Mucosa of rectum (tissue), 2 donors: ENCODE measurements around the gene ZBTB16.

ENCODE experiments used
- H3K27ac ChIP-seq, 2 donors: one replicate each; pipeline ENCODE4 v1.7.0; 2013; ENCODE audit warnings: inconsistent platforms in 2 of 2, low read depth in 2 of 2, low read length in 2 of 2
- H3K27me3 ChIP-seq, 2 donors: one replicate each; pipeline ENCODE4 v1.7.0; 2013; ENCODE audit warnings: low read length in 2 of 2; ENCODE audit not compliant: control insufficient read depth in 2 of 2, insufficient read depth in 2 of 2
- H3K36me3 ChIP-seq, 2 donors: one replicate each; pipeline ENCODE4 v1.7.0; 2013; ENCODE audit warnings: low read length in 2 of 2; ENCODE audit not compliant: control insufficient read depth in 2 of 2, insufficient read depth in 2 of 2
- H3K4me1 ChIP-seq, 2 donors: one replicate each; pipeline ENCODE4 v1.7.0; 2013; ENCODE audit warnings: low read length in 2 of 2, mild to moderate bottlenecking in 1 of 2; ENCODE audit not compliant: control insufficient read depth in 2 of 2, insufficient read depth in 2 of 2
- H3K4me3 ChIP-seq, 2 donors: one replicate each; pipeline ENCODE4 v1.7.0; 2013; ENCODE audit warnings: low read length in 2 of 2
- H3K9ac ChIP-seq, 2 donors: one replicate each; pipeline ENCODE4 v1.7.0; 2013; ENCODE audit warnings: low read length in 2 of 2, low read depth in 1 of 2, mild to moderate bottlenecking in 1 of 2
- H3K9me3 ChIP-seq, 2 donors: one replicate each; pipeline ENCODE4 v1.7.0; 2013; ENCODE audit warnings: low read length in 2 of 2; ENCODE audit not compliant: control insufficient read depth in 2 of 2
- donor health status: healthy.
- donor health status: Normal muscosa, but diverticular disease.

Gene ZBTB16

GRCh38 chr11:114218508-114218907 is 159.0 kb downstream of the ZBTB16 start:
- H3K9ac ChIP-seq: no peak overlapping the region
- H3K27ac ChIP-seq: no peak overlapping the region
- no peaks in the 10 kb centered on the region for H3K9me3 ChIP-seq
- no peaks in the 10 kb centered on the region for H3K27me3 ChIP-seq
- H3K4me1 ChIP-seq: peaks cover 0 to 2% of the 10 kb centered on the region in 2 donors
- H3K36me3 ChIP-seq: no peaks in the 10 kb centered on the region
- no peak overlapping the region for H3K4me3 ChIP-seq

- no peaks in the 10 kb centered on the region for H3K27me3 ChIP-seq
- H3K9me3 ChIP-seq: no peaks in the 10 kb centered on the region
- no peaks in the 10 kb centered on the region for H3K36me3 ChIP-seq
- H3K4me1 ChIP-seq: peaks cover 0 to 2% of the 10 kb centered on the region in 2 donors
- no peak overlapping the region for H3K27ac ChIP-seq
- no peak overlapping the region for H3K4me3 ChIP-seq
- H3K9ac ChIP-seq: no peak overlapping the region
Observed at GRCh38 chr11:114219559-114220349, 160.2 kb downstream of the ZBTB16 start.

GRCh38 chr11:114221037-114221436 is 161.5 kb downstream of the ZBTB16 start:
- H3K27me3 ChIP-seq: no peaks in the 10 kb centered on the region
- H3K36me3 ChIP-seq: no peaks in the 10 kb centered on the region
- no peaks in the 10 kb centered on the region for H3K9me3 ChIP-seq
- no peak overlapping the region for H3K4me3 ChIP-seq
- H3K27ac ChIP-seq: no peak overlapping the region
- no peak overlapping the region for H3K9ac ChIP-seq
- H3K4me1 ChIP-seq: peaks cover 0 to 2% of the 10 kb centered on the region in 2 donors

GRCh38 chr11:114225661-114226060 is 166.2 kb downstream of the ZBTB16 start:
- H3K9ac ChIP-seq: no peak overlapping the region
- no peaks in the 10 kb centered on the region for H3K36me3 ChIP-seq
- H3K9me3 ChIP-seq: no peaks in the 10 kb centered on the region
- H3K27ac ChIP-seq: no peak overlapping the region
- H3K4me1 ChIP-seq: no peaks in the 10 kb centered on the region
- H3K27me3 ChIP-seq: peaks cover 0 to 2% of the 10 kb centered on the region in 2 donors
- no peak overlapping the region for H3K4me3 ChIP-seq

- no peaks in the 10 kb centered on the region for H3K36me3 ChIP-seq
- no peaks in the 10 kb centered on the region for H3K4me1 ChIP-seq
- no peaks in the 10 kb centered on the region for H3K9me3 ChIP-seq
- no peak overlapping the region for H3K4me3 ChIP-seq
- H3K27me3 ChIP-seq: peaks cover 0 to 2% of the 10 kb centered on the region in 2 donors
- no peak overlapping the region for H3K27ac ChIP-seq
- H3K9ac ChIP-seq: no peak overlapping the region
Observed at GRCh38 chr11:114226356-114226755, 166.8 kb downstream of the ZBTB16 start.

GRCh38 chr11:114228435-114229411 is 169.2 kb downstream of the ZBTB16 start:
- H3K27me3 ChIP-seq: peaks cover 0 to 2% of the 10 kb centered on the region in 2 donors
- no peaks in the 10 kb centered on the region for H3K9me3 ChIP-seq
- peak overlapping the region in 1 of 2 donors; percentile 32 for H3K27ac ChIP-seq
- no peaks in the 10 kb centered on the region for H3K4me1 ChIP-seq
- H3K9ac ChIP-seq: no peak overlapping the region
- no peaks in the 10 kb centered on the region for H3K36me3 ChIP-seq
- H3K4me3 ChIP-seq: no peak overlapping the region

GRCh38 chr11:114230031-114230704 is 170.7 kb downstream of the ZBTB16 start:
- no peak overlapping the region for H3K9ac ChIP-seq
- H3K9me3 ChIP-seq: no peaks in the 10 kb centered on the region
- no peaks in the 10 kb centered on the region for H3K4me1 ChIP-seq
- peaks cover 0 to 2% of the 10 kb centered on the region in 2 donors for H3K27me3 ChIP-seq
- H3K27ac ChIP-seq: no peak overlapping the region
- H3K4me3 ChIP-seq: no peak overlapping the region
- H3K36me3 ChIP-seq: no peaks in the 10 kb centered on the region

- no peak overlapping the region for H3K4me3 ChIP-seq
- H3K27me3 ChIP-seq: peaks cover 0 to 2% of the 10 kb centered on the region in 2 donors
- no peaks in the 10 kb centered on the region for H3K36me3 ChIP-seq
- H3K27ac ChIP-seq: no peak overlapping the region
- H3K9ac ChIP-seq: no peak overlapping the region
- H3K4me1 ChIP-seq: no peaks in the 10 kb centered on the region
- no peaks in the 10 kb centered on the region for H3K9me3 ChIP-seq
Observed at GRCh38 chr11:114232400-114233059, 173.0 kb downstream of the ZBTB16 start.

GRCh38 chr11:114233755-114234154 is 174.2 kb downstream of the ZBTB16 start:
- Histone ChIP-seq H3K36me3 (no peaks in the 10 kb centered on the region), H3K27ac (no peak overlapping the region), H3K9me3 (no peaks in the 10 kb centered on the region), H3K9ac (no peak overlapping the region), H3K4me3 (no peak overlapping the region), H3K27me3 (peaks cover 0 to 2% of the 10 kb centered on the region in 2 donors), H3K4me1 (no peaks in the 10 kb centered on the region)
